GM19372 (cell line): ENCODE measurements around the gene SEPHS1.
"Not testable (repeated sequence)": the region's sequence is repeated elsewhere in the genome, so short reads cannot be mapped to it uniquely, and the experiment has no call there.

ENCODE experiments used
- ATAC-seq: cut with Tn5 transposase; IDR thresholded peaks from one replicate; pipeline ENCODE4 v1.9.1; 2021; ENCODE audit warnings: mild to moderate bottlenecking, low read depth, moderate library complexity; ENCODE audit not compliant: unreplicated experiment

Gene SEPHS1

GRCh38 chr10:13365243-13365642, 17.1 kb upstream of the SEPHS1 start:
- no peak for ATAC-seq

GRCh38 chr10:13360587-13360986, 12.5 kb upstream of the SEPHS1 start:
- ATAC-seq: no peak

GRCh38 chr10:13356392-13356791, 8.3 kb upstream of the SEPHS1 start:
- ATAC-seq: no peak

DNA sequence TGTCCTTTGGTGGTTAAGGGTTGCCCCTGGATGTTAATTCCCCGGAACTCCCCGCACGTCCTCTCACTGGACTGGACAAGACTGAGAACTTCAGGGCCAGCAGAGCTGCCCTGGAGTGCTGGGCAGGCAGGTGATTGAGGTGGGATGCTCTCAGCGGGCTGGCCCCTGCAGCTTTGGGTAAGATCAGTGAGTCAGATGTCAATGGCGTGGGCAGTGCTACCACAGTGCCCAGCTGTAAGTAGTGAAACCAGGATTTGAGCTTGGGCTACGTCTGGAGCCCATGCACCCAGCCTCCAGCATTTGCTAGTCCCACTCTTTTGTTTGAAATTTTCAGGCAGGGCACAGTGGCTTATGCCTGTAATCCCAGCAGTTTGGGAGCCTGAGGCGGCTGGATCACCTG, 6.7 kb upstream of the SEPHS1 start:
- no peak for ATAC-seq

GRCh38 chr10:13352519-13352918, 4.4 kb upstream of the SEPHS1 start:
- ATAC-seq: no peak

DNA sequence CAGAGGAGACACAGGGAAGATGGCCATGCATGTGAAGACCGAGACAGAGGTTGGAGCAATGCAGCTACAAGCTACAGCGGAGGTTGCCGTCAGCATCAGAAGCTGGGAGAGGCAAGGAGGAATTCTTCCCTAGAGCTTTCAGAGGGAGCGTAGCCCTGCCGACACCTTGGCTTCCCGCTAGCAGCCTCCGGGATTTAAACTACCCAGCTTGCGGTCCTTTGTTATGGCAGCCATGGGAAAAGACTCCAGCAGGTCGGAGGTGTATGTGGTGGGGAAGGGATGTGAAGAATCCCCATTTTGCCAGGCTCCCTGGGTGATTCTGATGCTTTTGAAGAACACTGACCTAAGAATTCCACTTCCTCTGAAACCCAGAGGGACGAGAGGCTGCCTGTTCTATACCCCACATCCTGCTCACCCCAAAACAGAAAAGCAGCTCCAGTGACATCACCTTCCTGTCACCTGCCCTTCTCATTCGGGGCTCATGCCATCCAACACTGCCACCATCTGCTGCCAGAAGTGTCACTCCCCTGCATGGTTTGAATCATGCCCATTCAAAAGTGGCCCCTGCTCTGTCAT, 3.3 kb upstream of the SEPHS1 start:
- no peak for ATAC-seq

DNA sequence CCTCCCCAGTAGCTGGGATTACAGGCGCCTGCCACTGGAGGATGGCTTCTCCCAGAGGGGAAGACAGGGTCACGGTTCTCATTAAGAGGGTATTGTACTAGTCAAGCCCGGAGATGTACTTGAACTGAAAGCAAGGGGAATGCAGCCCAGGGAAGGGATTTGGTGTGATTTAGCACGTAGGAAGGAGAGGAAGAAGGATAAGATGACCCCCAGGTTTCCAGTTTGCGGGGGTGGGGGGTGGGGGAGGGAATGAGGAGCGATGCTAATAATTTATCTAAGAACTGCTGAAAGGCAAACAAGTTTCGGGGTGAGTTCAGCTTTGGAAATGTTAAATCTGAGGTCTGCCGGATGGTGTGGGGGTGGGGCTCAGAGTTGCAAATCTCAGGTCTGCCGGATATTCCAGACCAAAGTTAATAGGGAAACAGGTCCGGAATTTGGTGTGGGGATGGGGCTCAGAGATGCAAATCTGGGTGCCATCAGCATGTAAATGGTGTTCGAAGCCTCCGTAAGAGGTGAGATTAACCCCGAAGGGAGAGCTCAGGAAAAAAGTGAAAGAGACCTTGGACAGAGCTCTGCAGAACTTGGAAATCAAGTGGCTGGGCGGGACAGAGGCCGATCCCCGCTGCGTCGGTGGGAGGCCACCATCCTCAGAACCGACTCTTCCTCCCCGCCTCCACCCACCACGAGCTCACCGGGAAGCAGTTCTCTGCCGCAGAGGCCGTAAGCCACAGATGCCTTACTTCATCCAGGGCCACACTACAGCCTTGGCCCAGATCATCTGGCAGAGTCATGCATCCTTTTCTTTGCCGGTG, 1.6 kb upstream of the SEPHS1 start:
- ATAC-seq: no peak

DNA sequence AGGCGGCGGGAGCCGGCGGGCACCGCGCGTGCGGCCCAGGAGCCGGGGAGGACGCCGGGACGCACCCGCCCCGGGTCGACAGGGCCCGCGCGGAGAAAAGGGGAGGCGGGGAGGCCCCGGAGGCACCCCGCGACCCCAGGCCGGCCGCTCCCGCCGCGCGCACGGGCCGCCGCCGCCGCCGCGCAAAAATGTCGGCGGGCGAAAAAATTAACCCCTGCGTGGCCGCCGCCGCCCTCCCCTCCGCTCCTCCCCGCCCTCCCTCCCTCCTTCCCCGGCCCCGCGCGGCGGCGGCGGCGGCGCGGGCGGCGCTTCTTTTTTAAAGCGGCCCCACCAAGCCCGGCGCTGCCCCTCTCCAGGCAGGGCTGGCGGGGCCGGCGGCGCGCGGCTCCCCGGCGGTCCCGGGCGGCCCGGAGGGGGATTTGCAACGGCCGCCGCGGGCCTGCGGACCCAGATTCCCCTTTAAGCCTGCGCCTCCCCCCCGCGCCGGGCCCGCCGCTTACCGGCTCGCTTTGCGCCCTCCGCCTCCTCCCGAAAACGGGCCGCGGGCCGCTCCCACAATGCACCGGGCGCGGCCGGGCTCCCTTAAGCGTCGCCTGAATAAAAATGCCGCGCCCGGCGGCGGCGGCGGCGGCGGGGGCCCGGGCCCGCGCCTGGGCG, 465 bp downstream of the SEPHS1 start:
- ATAC-seq: peak; percentile 59

DNA sequence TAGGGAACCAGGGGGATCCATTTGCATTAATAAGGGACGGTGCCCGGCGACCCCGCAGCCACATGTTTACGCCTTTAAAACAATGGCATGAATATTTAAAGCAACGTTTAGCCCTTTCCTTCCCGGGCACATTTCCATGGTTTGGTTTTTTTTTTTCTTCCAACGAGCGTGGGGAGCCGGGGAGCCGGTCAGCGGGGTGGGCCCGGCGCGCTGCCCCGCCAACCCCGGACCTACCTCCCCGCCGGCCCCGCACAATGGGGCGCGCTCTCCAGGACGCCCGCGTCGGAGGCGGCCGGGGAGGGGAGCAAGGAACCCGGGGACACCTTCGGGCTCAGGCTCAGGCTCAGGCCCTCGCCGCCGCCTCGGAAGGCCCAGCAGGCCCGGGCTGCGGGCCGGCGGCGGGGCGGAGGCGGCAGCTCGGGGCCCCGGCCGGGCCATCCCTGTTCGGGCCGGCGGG, 1.0 kb downstream of the SEPHS1 start:
- ATAC-seq: peak; percentile 12

GRCh38 chr10:13346283-13347042, 1.6 kb downstream of the SEPHS1 start:
- ATAC-seq: no peak

- peak; percentile 94 for ATAC-seq
Measured at GRCh38 chr10:13340626-13341376, 7.3 kb downstream of the SEPHS1 start.

DNA sequence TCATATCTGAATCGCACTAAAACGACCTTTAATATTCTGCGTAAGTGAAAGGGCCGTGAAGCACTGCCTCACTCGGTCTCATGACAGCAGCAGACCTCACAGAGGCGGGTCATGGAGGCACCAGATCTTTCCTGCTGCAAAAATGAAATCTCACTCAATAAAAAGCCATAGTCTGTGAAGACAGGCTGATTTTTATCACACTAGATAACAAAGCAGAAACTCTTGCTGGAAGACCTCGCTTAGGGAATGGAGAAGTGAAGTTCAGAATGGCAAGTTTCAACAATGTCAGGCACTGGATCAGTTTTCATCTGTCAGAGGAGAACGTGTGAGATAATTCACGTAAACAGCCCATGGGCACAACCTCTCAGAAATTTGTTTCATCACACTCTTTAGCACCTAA, 8.0 kb downstream of the SEPHS1 start:
- peak; percentile 8 for ATAC-seq

- ATAC-seq: no peak
Measured at GRCh38 chr10:13338390-13339110, 9.5 kb downstream of the SEPHS1 start.

DNA sequence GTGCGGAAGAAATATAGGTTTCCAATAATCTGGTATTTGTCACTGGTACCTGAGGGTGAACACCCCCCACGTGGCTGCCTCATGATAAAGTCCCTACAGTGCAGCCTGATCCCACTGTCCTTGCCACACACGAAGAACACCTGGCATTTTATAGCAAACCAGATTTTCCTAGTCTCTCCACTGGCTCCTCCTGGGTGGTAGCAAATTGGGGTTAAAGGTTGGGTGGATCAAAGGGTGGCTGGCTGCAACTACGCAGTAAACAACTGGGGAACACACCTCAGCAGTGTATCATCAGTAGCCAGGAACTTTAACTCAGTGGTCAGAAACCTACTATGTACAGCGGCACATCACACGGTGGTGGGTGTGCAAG, 10.3 kb downstream of the SEPHS1 start:
- ATAC-seq: no peak

GRCh38 chr10:13337128-13337826, 10.8 kb downstream of the SEPHS1 start:
- ATAC-seq: no peak

GRCh38 chr10:13335881-13336280, 12.2 kb downstream of the SEPHS1 start:
- ATAC-seq: no peak

DNA sequence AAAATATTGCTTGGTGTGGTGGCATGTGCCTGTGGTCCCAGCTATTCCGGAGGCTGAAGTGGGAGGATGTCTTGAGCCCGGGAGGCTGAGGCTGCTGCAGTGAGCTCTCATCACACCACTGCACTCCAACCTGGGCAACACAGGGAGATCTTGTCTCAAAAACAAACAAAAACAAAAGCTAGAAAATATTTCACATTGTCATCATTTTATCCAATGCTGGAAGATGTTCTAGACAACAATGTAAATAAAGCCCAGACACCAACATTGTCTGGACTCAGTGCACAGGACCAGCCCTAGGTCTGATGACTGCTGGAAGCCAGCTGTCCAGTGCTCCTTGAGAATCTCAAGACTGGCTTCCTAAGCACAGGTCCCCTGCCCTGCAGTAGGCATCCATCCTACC, 13.5 kb downstream of the SEPHS1 start:
- no peak for ATAC-seq

GRCh38 chr10:13331646-13332045, 16.4 kb downstream of the SEPHS1 start:
- ATAC-seq: no peak

- ATAC-seq: not testable (repeated sequence)
Measured at GRCh38 chr10:13330980-13331379, 17.1 kb downstream of the SEPHS1 start.
